GM08714 (cell line): ENCODE measurements around the gene IL18R1.

Experiments used
- H3K4me3 ChIP-seq: fragments of 200-500 bp; sonication (Bioruptor generic); 2 replicates; pipeline ENCODE4 v1.5.1; 2014; ENCODE audit warnings: mild to moderate bottlenecking, low read length, inconsistent platforms
- ZNF274 ChIP-seq: IDR thresholded peaks from 2 replicates; pipeline ENCODE4 v1.6.1; 2012; ENCODE audit warnings: mild to moderate bottlenecking, low read depth, low read length

The IL18R1 gene

DNA sequence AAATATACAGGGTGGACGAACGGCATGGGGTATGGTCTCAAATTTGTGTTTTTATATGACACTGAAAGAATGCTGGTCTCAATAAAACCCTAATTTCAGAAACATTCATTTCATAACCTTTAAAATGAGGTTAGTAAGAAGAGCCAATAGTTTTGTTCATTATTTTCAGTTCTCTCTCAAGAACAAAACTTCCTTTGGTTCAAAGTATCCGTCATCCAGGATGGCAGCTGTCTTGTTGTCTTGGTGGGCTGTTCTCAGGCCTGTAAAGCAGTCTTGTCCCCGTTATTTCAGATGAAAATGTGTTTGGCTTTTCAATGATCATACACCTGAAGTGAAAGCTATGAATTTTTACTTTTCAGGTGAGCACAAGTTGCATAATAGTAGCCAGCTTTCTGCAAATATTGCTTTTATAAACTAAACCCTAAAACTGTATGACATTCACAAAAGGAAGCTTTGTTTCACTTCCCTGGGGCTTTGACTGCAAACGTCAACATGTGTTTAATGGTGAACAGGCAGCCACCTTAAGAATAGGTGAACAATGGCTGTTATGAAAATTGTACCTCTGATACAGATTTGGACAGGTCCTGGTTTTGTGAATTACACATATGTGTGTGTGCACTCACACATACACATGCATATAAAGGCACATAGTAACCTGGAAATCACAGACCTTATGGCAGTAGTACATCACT is 70.0 kb downstream of the IL18R1 start:
- no peak overlapping the region for H3K4me3 ChIP-seq
- TF ChIP-seq ZNF274: no peak

DNA sequence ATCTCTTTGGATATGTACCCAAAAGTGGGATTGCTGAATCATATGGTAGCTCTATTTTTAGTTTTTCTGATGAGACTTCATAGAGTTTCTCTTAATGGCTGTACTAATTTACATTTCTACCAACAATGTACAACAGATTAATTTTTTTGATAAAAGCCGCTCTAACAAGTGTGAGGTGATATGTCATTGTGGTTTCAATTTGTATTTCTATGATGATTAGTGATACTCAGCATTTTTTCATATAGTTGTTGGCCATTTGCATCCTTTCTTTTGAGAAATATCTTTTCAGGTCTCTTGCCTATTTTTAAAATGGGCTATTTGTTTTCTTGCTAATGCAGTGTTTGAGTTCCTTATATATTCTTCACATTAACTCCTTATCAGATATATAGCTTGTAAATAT is 71.7 kb downstream of the IL18R1 start:
- no peak overlapping the region for H3K4me3 ChIP-seq
- TF ChIP-seq ZNF274: no peak

DNA sequence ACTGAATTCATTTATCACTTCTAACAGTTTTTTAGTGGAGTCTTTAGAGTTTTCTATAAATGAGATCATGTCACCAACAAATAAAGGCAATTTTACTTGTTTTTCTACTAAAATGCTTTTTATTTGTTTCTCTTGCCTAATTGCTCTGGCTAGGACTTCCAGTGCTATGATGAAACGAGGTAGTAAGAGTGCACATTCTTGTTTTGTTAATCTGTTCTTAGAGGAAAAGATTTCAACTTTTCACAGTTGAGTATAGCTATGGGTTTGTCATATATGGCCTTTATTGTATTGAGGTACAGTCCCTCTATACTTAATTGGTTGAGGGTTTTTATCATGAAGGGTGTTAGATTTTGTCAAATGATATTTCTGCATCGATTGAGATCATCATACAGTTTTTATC is 73.0 kb downstream of the IL18R1 start:
- no peak for TF ChIP-seq ZNF274
- H3K4me3 ChIP-seq: no peak overlapping the region

DNA sequence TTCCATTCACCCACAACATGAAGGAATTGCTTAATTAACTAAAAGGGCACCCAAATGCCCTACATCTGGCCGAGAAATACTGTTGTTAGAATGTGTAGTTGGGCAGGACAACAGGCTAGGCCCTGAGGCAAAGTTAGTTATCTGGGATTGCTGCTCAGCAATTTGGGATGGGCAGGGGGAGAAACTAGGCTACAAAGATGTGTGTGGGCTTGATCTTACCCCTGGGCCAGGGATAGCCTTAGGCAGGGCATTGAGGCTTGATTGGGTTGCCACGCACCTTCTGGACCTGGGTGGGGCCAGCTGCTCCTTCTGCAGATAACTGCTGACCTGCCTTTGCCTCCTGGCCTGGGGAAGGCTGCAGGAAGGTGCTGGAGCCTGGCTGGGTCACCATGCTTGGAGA is 76.8 kb downstream of the IL18R1 start:
- no peak overlapping the region for H3K4me3 ChIP-seq
- TF ChIP-seq ZNF274: no peak

DNA sequence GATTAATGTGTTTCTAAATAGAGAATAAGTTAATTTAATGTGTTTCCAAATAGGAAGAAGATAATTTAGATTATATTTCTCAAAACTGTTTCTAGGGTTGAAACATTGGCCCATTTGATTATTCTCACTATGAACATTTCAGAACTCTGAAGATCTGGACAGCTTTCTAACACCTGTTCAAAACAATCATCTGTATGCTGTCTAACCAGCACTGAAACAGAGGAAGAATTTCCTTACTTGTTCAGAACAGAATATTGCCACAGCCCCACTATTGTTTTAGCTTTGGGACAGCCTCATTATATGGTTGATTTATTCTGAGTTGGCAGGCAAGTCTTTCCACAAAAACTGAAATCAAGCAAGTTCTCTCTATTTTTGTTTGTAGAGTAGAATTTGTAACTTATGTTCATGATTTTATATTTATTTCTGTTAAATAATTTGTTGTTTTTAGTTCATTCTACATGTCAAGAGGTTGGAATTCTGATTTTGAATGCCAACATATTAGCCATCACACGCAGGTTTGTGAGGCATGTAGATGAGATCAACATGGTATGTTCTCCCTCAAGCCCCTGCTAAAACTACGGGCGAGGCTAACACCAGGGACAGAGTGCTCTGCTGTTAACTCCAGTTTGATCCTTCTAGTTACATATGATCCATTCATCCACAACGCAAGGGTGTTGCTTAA is 78.5 kb downstream of the IL18R1 start:
- TF ChIP-seq ZNF274: no peak

DNA sequence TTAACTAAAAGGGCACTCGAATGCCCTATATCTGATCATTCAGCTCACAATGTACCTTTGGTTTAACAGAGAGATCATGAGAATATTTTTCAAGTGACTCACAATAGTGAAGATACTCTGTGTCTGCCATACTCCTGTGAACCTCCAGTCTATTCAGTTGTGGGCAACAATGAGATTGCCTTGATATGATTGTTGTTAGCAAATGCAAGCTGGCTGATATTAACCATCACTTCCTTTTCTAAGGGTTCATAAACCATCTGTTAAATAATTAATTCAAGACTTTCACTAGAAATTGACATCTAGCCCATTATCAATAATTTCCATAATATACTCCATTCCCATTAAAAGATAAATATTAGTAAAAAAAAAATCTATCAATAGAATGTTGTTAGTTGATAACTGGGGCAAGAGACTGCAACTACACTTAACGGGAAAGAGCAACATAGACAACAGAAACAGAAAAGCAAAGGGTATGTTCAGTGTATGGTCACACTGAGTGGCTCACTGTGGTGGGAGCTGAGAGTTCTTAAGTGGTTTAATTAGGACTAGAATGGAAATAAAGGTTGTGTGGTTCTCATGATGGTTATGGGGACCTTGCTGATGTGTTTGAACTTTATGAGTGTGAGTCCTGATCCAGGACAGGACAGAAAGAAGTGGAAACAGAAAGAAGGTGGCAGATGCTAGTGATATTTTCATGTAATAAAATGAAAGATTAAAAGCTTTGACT is 79.2 kb downstream of the IL18R1 start:
- no peak for TF ChIP-seq ZNF274
- no peak overlapping the region for H3K4me3 ChIP-seq

More for the DNA sequence above, 78.5 kb downstream of the IL18R1 start:
- H3K4me3 ChIP-seq: no peak overlapping the region

DNA sequence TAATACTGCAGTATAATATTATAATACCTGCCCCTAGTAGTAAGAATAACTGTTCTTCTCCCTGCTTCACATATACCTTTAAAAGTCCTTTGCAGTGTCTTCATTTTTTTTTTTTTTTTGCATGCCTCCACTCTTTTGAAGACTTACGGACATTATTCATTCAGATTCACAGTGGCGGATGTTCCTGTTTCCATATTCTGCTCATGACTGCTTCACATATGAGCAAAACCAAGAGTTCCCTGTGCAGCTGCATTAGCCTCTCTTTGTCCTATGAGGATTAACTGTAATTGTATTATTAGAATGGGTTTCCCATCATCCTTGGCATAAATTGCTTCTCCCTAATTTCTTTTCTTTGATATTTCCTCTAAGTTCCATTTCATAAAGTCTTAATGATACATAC is 80.1 kb downstream of the IL18R1 start:
- no peak overlapping the region; the same call in 1 of the 2 replicates for H3K4me3 ChIP-seq
- TF ChIP-seq ZNF274: no peak

DNA sequence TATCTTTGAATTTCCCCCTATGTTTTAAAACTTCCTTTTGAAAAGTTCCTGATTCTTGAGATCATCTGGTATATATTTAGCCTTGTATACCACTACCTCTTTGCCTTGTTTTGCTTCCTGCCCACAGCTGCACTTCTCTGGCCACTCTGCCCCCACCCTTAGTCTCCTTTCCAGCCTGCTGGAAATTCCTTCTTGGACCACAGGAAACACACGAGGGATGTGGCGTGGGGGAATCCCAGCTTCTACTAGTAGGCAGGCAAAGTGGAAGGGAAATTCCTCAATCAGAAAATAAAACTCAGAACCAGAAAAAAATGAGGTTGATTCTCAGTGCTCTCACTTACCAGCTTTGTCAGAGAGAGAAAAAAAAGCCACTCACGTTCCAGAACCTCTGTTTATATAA is 80.7 kb downstream of the IL18R1 start:
- no peak overlapping the region for H3K4me3 ChIP-seq
- no peak for TF ChIP-seq ZNF274

DNA sequence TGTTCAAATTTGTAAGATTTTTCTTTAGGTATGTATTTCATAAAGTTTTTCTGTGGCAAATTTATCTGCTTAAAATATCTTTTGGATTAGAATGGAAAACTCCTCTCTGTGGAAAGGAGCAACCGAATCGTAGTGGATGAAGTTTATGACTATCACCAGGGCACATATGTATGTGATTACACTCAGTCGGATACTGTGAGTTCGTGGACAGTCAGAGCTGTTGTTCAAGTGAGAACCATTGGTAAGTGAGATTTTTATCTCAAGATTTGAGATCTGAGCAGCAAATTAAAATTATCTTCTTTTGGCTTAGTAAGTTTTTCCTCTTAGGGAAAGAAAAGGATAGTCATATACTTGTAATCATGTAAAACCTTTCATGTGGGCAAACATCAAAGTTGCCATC is 81.5 kb downstream of the IL18R1 start:
- TF ChIP-seq ZNF274: no peak
- no peak overlapping the region for H3K4me3 ChIP-seq

DNA sequence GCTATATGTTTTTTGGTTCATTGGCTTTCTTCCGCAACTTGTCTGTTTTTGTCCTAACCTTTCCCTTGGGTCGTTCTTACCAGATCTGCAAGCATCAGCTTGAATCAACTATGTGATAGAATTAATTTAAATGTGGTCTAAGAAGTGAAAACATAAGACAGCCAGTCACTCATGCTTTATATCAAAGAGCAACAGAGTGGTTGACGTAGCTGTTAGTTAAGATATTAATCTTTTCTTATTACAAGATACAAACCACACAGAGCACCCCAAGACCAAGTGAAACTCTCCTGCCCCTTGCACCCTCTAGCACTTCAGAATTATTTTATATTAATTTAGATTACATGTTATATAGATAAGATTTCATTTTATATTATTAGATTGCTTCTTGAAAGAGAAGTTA is 82.5 kb downstream of the IL18R1 start:
- TF ChIP-seq ZNF274: no peak
- no peak overlapping the region for H3K4me3 ChIP-seq

DNA sequence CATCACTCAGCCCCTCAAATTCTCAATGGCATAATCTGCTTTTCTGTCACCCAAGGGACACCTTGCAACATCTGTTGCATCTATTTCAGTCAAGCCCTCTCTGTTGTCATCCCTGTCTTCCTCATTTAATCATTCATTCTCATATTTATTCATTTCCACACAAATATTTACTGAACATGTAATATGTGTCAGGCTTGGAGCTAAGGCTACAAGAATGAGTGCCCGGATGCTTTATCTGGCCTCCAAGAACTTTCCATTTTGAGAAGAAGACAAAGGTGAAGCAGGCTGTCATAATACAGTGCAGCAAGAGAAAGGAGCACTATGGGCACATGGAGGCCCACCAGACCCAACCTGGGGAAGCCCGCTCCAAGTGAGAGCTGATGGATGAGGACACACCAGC is 83.0 kb downstream of the IL18R1 start:
- no peak overlapping the region for H3K4me3 ChIP-seq
- no peak for TF ChIP-seq ZNF274

DNA sequence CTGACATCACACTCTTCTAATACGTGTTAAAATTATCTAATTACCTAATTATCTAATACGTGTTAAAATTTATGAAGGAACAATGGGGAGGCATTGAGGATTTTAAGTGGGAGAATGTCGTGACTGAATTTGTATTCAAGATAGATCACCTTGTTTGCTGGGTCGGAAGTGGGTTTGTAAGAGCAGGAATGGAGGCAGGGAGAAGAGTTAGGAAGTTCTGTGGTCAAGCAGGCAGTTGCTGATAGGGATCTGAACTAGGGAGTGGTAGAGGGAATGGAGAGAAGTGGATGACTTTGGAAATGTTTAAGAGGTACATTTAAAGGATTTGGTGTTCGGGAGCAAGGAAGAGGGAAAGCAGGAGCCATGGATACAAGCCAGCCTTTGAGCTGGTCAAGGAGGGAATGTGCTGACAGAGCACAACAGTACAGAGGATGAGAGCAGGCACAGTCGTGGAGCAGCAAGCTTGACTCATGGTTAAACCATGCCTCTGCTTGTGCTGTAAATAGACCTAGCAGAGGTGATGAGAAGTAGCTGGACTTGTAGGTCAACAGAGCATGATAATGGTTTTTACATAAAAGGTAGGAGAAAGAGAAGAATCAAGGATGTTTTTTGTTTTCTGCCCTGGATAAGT is 83.6 kb downstream of the IL18R1 start:
- no peak overlapping the region for H3K4me3 ChIP-seq
- TF ChIP-seq ZNF274: no peak

DNA sequence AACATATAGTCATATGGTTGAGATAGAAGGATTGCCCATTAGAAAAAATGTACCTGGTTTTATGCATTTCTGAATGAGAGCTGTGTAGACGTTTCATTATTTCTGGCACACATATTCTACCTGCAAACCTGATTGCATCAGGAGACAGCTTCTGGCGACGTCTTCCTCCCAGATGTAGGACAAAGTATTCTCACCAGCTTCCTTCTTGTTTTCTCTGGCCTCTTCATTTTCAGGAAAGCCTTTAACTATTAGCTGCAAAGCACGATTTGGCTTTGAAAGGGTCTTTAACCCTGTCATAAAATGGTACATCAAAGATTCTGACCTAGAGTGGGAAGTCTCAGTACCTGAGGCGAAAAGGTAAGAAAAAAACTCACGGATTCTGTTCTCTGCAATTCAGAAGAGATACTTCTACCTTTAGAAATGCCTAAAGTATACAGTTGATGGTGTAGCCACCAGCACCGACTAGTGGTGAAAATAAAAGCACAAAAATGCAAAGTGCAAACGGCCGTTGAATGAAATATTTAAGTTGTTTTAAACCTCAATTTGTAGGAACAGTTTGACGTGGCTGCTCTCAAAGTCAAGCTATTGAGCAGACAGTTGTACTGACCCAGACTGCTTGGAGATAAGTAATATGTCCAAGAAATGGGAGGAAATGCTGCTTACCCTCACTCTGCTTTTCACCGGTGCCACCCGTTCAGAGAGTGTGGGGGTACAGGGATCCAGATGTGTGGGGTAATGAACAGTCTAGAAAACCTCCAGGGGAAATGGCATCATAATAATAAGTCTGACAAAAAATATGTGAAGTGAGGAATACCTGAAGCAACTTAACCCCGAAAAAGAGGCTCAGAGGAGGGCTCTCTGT is 87.6 kb downstream of the IL18R1 start:
- TF ChIP-seq ZNF274: no peak
- no peak overlapping the region for H3K4me3 ChIP-seq

DNA sequence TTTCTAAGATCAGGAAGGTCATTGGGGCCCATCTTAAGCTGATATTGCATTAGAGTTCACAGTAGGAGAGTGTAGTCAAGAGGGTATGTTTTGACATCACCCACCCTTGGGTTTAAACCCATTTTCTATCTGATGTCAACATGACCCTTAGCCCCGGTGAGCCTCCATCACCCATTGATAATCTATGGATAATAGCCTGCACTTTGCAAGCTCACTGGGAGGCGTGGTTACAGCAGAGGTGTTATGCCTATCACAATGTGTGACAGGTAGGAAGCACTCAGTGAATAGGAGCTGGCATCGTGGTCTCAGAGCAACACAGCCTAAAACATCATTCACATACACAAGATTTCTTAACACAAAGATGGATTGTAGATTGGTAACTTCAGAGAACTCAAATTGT is 88.6 kb downstream of the IL18R1 start:
- TF ChIP-seq ZNF274: no peak
- no peak overlapping the region for H3K4me3 ChIP-seq

DNA sequence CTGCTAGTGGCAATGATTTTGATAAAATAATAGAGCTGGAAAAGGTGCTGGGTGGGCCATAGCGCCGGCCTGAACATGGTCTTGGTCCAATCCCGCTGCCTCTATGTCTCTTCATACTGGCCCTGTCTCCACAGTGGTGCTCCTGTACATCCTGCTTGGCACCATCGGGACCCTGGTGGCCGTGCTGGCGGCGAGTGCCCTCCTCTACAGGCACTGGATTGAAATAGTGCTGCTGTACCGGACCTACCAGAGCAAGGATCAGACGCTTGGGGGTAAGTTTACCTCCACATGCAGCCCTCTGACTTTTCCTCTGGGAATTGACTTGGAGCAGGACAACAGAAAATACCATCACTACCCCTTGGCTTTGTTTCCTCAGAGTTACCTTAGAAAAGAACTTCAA is 91.3 kb downstream of the IL18R1 start:
- H3K4me3 ChIP-seq: no peak overlapping the region
- no peak for TF ChIP-seq ZNF274
